Endothelial cell of umbilical vein (primary cell): ENCODE results near the gene PGAP3. TPM values are rescaled to one million over a fixed set of nuclear protein-coding genes. Genes with fewer than 3 reads are reported as not detected.
A peak's percentile ranks its signal among the peaks of the same experiment; 100 is the strongest.

Source experiments
- BruUV-seq: library from RNA; stranded (reverse); fragments of 400-500 nt; replicated peaks from 2 replicates; lab custom pipeline; 2021; lab: Mats Ljungman, UMichigan
- CTCF ChIA-PET: fragments of 300-600, 350-600 bp; sonication (Branson Sonifier 250); formaldehyde crosslinking; loops from one replicate; lab custom pipeline; 2021; ENCODE audit warnings: antibody characterized with exemption, inconsistent platforms; lab: Charles Lee
- POLR2A ChIA-PET: fragments of 300-600, 350-600 bp; sonication (Branson Sonifier 250); formaldehyde crosslinking; loops from one replicate; lab custom pipeline; 2021; ENCODE audit warnings: antibody characterized with exemption, inconsistent platforms; lab: Charles Lee
- DNase-seq: peaks from one replicate; pipeline ENCODE4 v3.0.0-alpha.2; 2011; ENCODE audit warnings: low read depth, low spot score
- FAIRE-seq: peaks from 2 replicates; lab custom pipeline; 2011; peaks lifted over from hg19 to GRCh38; lab: Jason Lieb, UNC
- H2AFZ ChIP-seq: 2 replicates; pipeline ENCODE4 v1.6.0; 2012; ENCODE audit warnings: low read depth, low read length, control low read depth, inconsistent platforms
- H3K27ac ChIP-seq: 2 replicates; pipeline ENCODE4 v1.5.1; 2011; ENCODE audit warnings: low read depth, mild to moderate bottlenecking, control low read depth, low read length, moderate library complexity; ENCODE audit not compliant: insufficient read depth
- H3K27me3 ChIP-seq, 2 experiments: 2 replicates each; pipeline versions ENCODE4 v1.6.0 to v1.6.1; 2011; ENCODE audit warnings: low read length in 2 of 2, mixed read lengths in 1 of 2; ENCODE audit not compliant: control insufficient read depth in 2 of 2, insufficient read depth in 2 of 2
- H3K36me3 ChIP-seq, 2 experiments: 2 replicates in 1 of 2; 3 replicates in 1 of 2; pipeline ENCODE4 v1.5.1; 2011; ENCODE audit warnings: low read length in 2 of 2, mild to moderate bottlenecking in 1 of 2, moderate library complexity in 1 of 2; ENCODE audit not compliant: control insufficient read depth in 2 of 2, insufficient read depth in 2 of 2; ENCODE audit errors: extremely low read depth in 1 of 2
- H3K4me1 ChIP-seq: 3 replicates; pipeline ENCODE4 v1.5.1; 2011; ENCODE audit warnings: mild to moderate bottlenecking, low read length; ENCODE audit not compliant: control insufficient read depth, insufficient read depth; ENCODE audit errors: extremely low read depth
- H3K4me2 ChIP-seq: 2 replicates; pipeline ENCODE4 v1.6.1; 2011; ENCODE audit warnings: low read length, control low read depth, mixed read lengths; ENCODE audit not compliant: insufficient read depth
- H3K4me3 ChIP-seq, 3 experiments: fragments of 200-600 bp in 1 of 3; sonication (generic), shearing (Covaris generic) in 1 of 3; replicated peaks in 1 of 3; 2 replicates each; pipeline ENCODE4 v1.5.1; 2011 to 2016; ENCODE audit warnings: control low read depth in 3 of 3, low read length in 3 of 3, mild to moderate bottlenecking in 2 of 3, inconsistent platforms in 1 of 3, low read depth in 1 of 3, moderate library complexity in 1 of 3; ENCODE audit not compliant: insufficient read depth in 1 of 3
- H3K79me2 ChIP-seq: 2 replicates; pipeline ENCODE4 v1.6.0; 2012; ENCODE audit warnings: low read length, inconsistent platforms; ENCODE audit not compliant: control insufficient read depth, insufficient read depth
- H3K9ac ChIP-seq: replicated peaks from 2 replicates; pipeline ENCODE3; 2011; ENCODE audit warnings: low read length, control low read depth; ENCODE audit not compliant: insufficient read depth; ENCODE audit errors: extremely low read depth
- H3K9me1 ChIP-seq: replicated peaks from 3 replicates; pipeline ENCODE4 v1.6.0; 2011; ENCODE audit warnings: mild to moderate bottlenecking, low read length; ENCODE audit not compliant: control insufficient read depth, insufficient read depth; ENCODE audit errors: extremely low read depth
- H3K9me3 ChIP-seq: replicated peaks from 2 replicates; pipeline ENCODE4 v1.5.1; 2012; ENCODE audit warnings: low read length, inconsistent platforms; ENCODE audit not compliant: control insufficient read depth, insufficient read depth
- H4K20me1 ChIP-seq: replicated peaks from 2 replicates; pipeline ENCODE3; 2011; ENCODE audit warnings: mild to moderate bottlenecking, low read length; ENCODE audit not compliant: control insufficient read depth, insufficient read depth; ENCODE audit errors: extremely low read depth
- CTCF ChIP-seq, 2 donors: IDR thresholded peaks; 1 replicate in 1 of 2; 2 replicates in 1 of 2; pipeline ENCODE4 v1.5.1; 2011; ENCODE audit warnings: low read length in 2 of 2, mild to moderate bottlenecking in 2 of 2, moderate library complexity in 2 of 2, control low read depth in 1 of 2, inconsistent platforms in 1 of 2, low read depth in 1 of 2; ENCODE audit not compliant: insufficient read depth in 1 of 2; ENCODE audit errors: extremely low read depth in 1 of 2
- EZH2 ChIP-seq: IDR thresholded peaks from 2 replicates; pipeline ENCODE4 v1.6.1; 2012; ENCODE audit warnings: borderline replicate concordance, low read depth, mild to moderate bottlenecking, moderate library complexity, low read length, inconsistent platforms; ENCODE audit not compliant: severe bottlenecking
- MAX ChIP-seq: IDR thresholded peaks from 2 replicates; pipeline ENCODE4 v1.6.1; 2011; ENCODE audit not compliant: insufficient read depth, insufficient read length
- MYC ChIP-seq: IDR thresholded peaks from one replicate; pipeline ENCODE4 v1.6.1; 2011; ENCODE audit warnings: mild to moderate bottlenecking, low read depth, low read length
- POLR2AphosphoS5 ChIP-seq: IDR thresholded peaks from 2 replicates; pipeline ENCODE4 v1.6.1; 2012; ENCODE audit warnings: low read depth, mild to moderate bottlenecking, control low read depth, low read length, moderate library complexity; ENCODE audit not compliant: insufficient read depth
- dilution Hi-C: fragments of 300-500 bp; cut with MboI; formaldehyde crosslinking; loops from one replicate; pipeline ENCODE4 v1.15.0; 2019; ENCODE audit warnings: low sequenced_read_pairs; ENCODE audit not compliant: extremely low pct_ligation_motif_present
- intact Hi-C: fragments of 100-400 bp; cut with micrococcal nuclease; formaldehyde crosslinking; loops from one replicate; pipeline ENCODE4 v1.10.0; 2022
- polyA plus RNA-seq, 4 experiments: library from polyadenylated mRNA; depleted of rRNA in 3 of 4; stranded (reverse) in 3 of 4; unstranded in 1 of 4; fragments of >200 nt; gene quantifications; 2 replicates each; pipeline versions ENCODE4 v1.2.1 to v1.2.3, GENCODE V29; 2011 to 2012; ENCODE audit warnings: missing spikeins in 1 of 4
- total RNA-seq: library from RNA; stranded (reverse); gene quantifications from 2 replicates; pipeline ENCODE4 v1.2.3, GENCODE V29; 2021

The PGAP3 gene
- total and polyA plus RNA-seq, 2 donors (not counting 3 experiments of a cell fraction or from before 2014, with no cell fraction given): 6.4 to 14.9 TPM

DNA sequence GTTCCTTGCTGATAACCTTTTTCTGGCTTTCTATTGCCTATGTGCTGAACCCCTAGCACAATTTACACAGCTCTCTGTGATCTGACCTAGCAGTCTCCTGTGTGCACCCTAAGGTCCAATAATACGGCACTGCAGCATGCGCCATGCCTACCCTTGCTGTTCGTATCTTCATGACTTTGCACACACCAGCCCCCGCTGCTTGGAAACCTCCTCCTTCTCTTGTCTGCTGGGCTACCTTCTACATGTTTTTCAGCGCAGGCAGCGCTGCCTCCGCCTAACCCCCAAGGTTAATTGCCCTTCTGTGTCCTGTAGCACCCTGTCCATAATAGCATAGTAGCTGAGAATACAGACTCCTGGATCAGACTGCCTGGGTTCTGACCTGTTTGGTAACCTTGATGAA is 49.5 kb downstream of the PGAP3 start:
- Histone ChIP-seq H3K9ac (no peak overlapping the region), H3K36me3 (no peaks in the 10 kb centered on the region), H4K20me1 (no peaks in the 10 kb centered on the region), H3K27me3 (no peaks in the 10 kb centered on the region), H3K4me3 (peak overlapping the region in 1 of 3 experiments; percentile 91), H3K79me2 (peaks cover 19% of the 10 kb centered on the region), H3K27ac (no peak overlapping the region), H3K4me2 (peak overlapping the region; percentile 81), H3K9me1 (no peaks in the 10 kb centered on the region), H3K4me1 (peaks cover 19% of the 10 kb centered on the region), H3K9me3 (no peaks in the 10 kb centered on the region), H2AFZ (no peak overlapping the region)
- TF ChIP-seq CTCF (IDR thresholded peaks at IDR 0.05; ENCODE audit: extremely low read depth in 1 of 2, insufficient read depth in 1 of 2, low read depth in 1 of 2, low read length in 2 of 2): no peak
- no peak for TF ChIP-seq MAX
- TF ChIP-seq POLR2AphosphoS5: no peak
- TF ChIP-seq EZH2: no peak
- no peak for TF ChIP-seq MYC
- dilution Hi-C loops: loop anchor here (10.0 kb wide), 1 partner anchor 106 kb away; no protein-coding TSS in a partner anchor
- ChIA-PET POLR2A (no interaction called here), CTCF (interaction anchor here (1.0 to 2.0 kb wide), 9 partner anchors 10 to 34 kb away, joined by 3 to 19 read pairs (median 5); partner anchors contain the start of gene PNMT)
- BruUV-seq: no TSS peak
- FAIRE-seq (no peak), DNase-seq (no peak)
- intact Hi-C loops: loop anchor here (5.0 kb wide), 1 partner anchor 114 kb away; no protein-coding TSS in a partner anchor
